K562 (cell line): ENCODE data around the gene PKIB. TPM values are rescaled to one million over a fixed set of nuclear protein-coding genes. Genes with fewer than 3 reads are reported as not detected.

Experiments used
- ATAC-seq: fragments of 200-7000 bp; cut with Tn5 transposase; 3 replicates; pipeline ENCODE4 v1.9.1; 2020; ENCODE audit warnings: moderate library complexity
- BruUV-seq: library from RNA; stranded (reverse); fragments of 400-500 nt; replicated peaks from 2 replicates; lab custom pipeline; 2021; lab: Mats Ljungman, UMichigan
- CTCF ChIA-PET: fragments of 300-600 bp; formaldehyde crosslinking; extraction: SDS; loops from one replicate; lab custom pipeline; 2021; ENCODE audit warnings: low intra/inter-chr PET ratio; lab: Yijun Ruan, JAX
- POLR2A ChIA-PET: fragments of 300-600, 350-650 bp; sonication (Branson Sonifier 250); formaldehyde crosslinking; extraction: SDS; loops from one replicate; lab custom pipeline; 2021; ENCODE audit warnings: antibody characterized with exemption, inconsistent platforms; lab: Yijun Ruan, JAX
- DNase-seq, 4 experiments: peaks; one replicate each; pipeline versions ENCODE4 v3.0.0 to v3.0.0-alpha.2; 2011 to 2018; ENCODE audit warnings: low spot score in 3 of 4, mixed read lengths in 3 of 4; ENCODE audit errors: extremely low read depth in 1 of 4
- FAIRE-seq: peaks from 2 replicates; lab custom pipeline; 2011; peaks lifted over from hg19 to GRCh38; lab: Jason Lieb, UNC
- H2AFZ ChIP-seq: 2 replicates; pipeline ENCODE4 v1.6.0; 2011; ENCODE audit warnings: low read depth, low read length, control low read depth, inconsistent platforms
- H3K27ac ChIP-seq: fragments of 200-600 bp; 3 replicates; pipeline ENCODE4 v1.8.0; 2011; ENCODE audit warnings: low read depth, mild to moderate bottlenecking, control low read depth, inconsistent platforms, low read length, moderate library complexity, mixed read lengths; ENCODE audit errors: extremely low read depth
- H3K27me3 ChIP-seq, 2 experiments: fragments of 300-600 bp in 1 of 2; 2 replicates in 1 of 2; 3 replicates in 1 of 2; pipeline versions ENCODE4 v1.6.0 to v1.8.0; 2011; ENCODE audit warnings: inconsistent platforms in 2 of 2, low read length in 2 of 2, mild to moderate bottlenecking in 1 of 2, mixed read lengths in 1 of 2, moderate library complexity in 1 of 2; ENCODE audit not compliant: control insufficient read depth in 2 of 2, insufficient read depth in 2 of 2
- H3K36me3 ChIP-seq: fragments of 300-600 bp; 3 replicates; pipeline ENCODE4 v1.8.0; 2011; ENCODE audit warnings: mild to moderate bottlenecking, low read length, inconsistent platforms; ENCODE audit not compliant: control insufficient read depth, insufficient read depth
- H3K4me1 ChIP-seq, 2 experiments: fragments of 200-600 bp in 1 of 2; replicated peaks in 1 of 2; 2 replicates in 1 of 2; 3 replicates in 1 of 2; pipeline versions ENCODE4 v1.5.1 to v1.8.0; 2011; ENCODE audit warnings: inconsistent platforms in 2 of 2, low read length in 2 of 2, mild to moderate bottlenecking in 1 of 2, mixed read lengths in 1 of 2, moderate library complexity in 1 of 2; ENCODE audit not compliant: control insufficient read depth in 2 of 2, insufficient read depth in 2 of 2
- H3K4me2 ChIP-seq: 2 replicates; pipeline ENCODE4 v1.6.1; 2011; ENCODE audit warnings: low read length, control low read depth, inconsistent platforms, mixed read lengths; ENCODE audit not compliant: insufficient read depth
- H3K4me3 ChIP-seq: fragments of 200-600 bp; sonication (generic), shearing (Covaris generic); 2 replicates; pipeline ENCODE4 v1.5.1; 2016; ENCODE audit warnings: control low read depth, inconsistent platforms
- H3K79me2 ChIP-seq: fragments of 200-600 bp; 3 replicates; pipeline ENCODE4 v1.8.0; 2011; ENCODE audit warnings: low read length, inconsistent platforms; ENCODE audit not compliant: control insufficient read depth, insufficient read depth
- H3K9ac ChIP-seq, 2 experiments: 2 replicates each; pipeline versions ENCODE4 v1.6.0 to v1.6.1; 2011; ENCODE audit warnings: low read depth in 2 of 2, low read length in 2 of 2, control low read depth in 1 of 2, inconsistent platforms in 1 of 2, mild to moderate bottlenecking in 1 of 2, mixed read lengths in 1 of 2; ENCODE audit not compliant: insufficient read depth in 1 of 2
- H3K9me1 ChIP-seq: one replicate; pipeline ENCODE4 v1.6.0; 2011; ENCODE audit warnings: inconsistent platforms, mild to moderate bottlenecking, low read length, moderate library complexity; ENCODE audit not compliant: control insufficient read depth, insufficient read depth
- H3K9me3 ChIP-seq: replicated peaks from 2 replicates; pipeline ENCODE4 v1.5.1; 2011; ENCODE audit warnings: low read depth, low read length, inconsistent platforms; ENCODE audit not compliant: control insufficient read depth, insufficient read depth
- H4K20me1 ChIP-seq: replicated peaks from 2 replicates; pipeline ENCODE4 v1.6.1; 2011; ENCODE audit warnings: low read length, inconsistent platforms, mixed read lengths; ENCODE audit not compliant: control insufficient read depth, insufficient read depth
- DDX20 ChIP-seq: fragments of 450-650 bp; IDR thresholded peaks from 2 replicates; pipeline ENCODE4 v1.6.1; 2016; ENCODE audit warnings: missing genetic modification characterization, low read depth, mild to moderate bottlenecking, missing compliant biosample characterization, moderate library complexity
- DEAF1 ChIP-seq: fragments of 450-650 bp; formaldehyde crosslinking; IDR thresholded peaks from 2 replicates; pipeline ENCODE4 v1.4.0; 2020; ENCODE audit warnings: mild to moderate bottlenecking, moderate library complexity
- EHMT2 ChIP-seq: fragments of 450-650 bp; IDR thresholded peaks from 2 replicates; pipeline ENCODE4 v1.6.1; 2018; ENCODE audit warnings: antibody characterized with exemption
- FOXP1 ChIP-seq: sonication (generic); formaldehyde crosslinking; IDR thresholded peaks from 2 replicates; pipeline ENCODE4 v1.8.0; 2022; ENCODE audit warnings: mild to moderate bottlenecking, missing genetic modification reagents
- MCM5 ChIP-seq: fragments of 450-650 bp; IDR thresholded peaks from 2 replicates; pipeline ENCODE4 v1.6.1; 2016; ENCODE audit warnings: low read depth
- MLX ChIP-seq, 2 experiments: fragments of 450-650 bp in 1 of 2; sonication (generic) in 1 of 2; formaldehyde crosslinking; conservative IDR thresholded peaks; 2 replicates each; pipeline versions ENCODE4 v1.4.0 to v1.8.1; 2020 to 2022; ENCODE audit warnings: mild to moderate bottlenecking in 1 of 2, missing genetic modification reagents in 1 of 2
- NBN ChIP-seq: fragments of 450-650 bp; IDR thresholded peaks from 2 replicates; pipeline ENCODE4 v1.6.1; 2016; ENCODE audit warnings: low read depth, mild to moderate bottlenecking
- PBX2 ChIP-seq, 2 experiments: IDR thresholded peaks in 1 of 2; conservative IDR thresholded peaks in 1 of 2; 2 replicates each; pipeline ENCODE4 v1.6.1; 2016; ENCODE audit warnings: low read depth in 2 of 2, mild to moderate bottlenecking in 1 of 2, missing compliant biosample characterization in 1 of 2, missing genetic modification characterization in 1 of 2, moderate library complexity in 1 of 2
- RBM34 ChIP-seq: fragments of 200-400 bp; formaldehyde crosslinking; IDR thresholded peaks from 2 replicates; pipeline ENCODE4 v1.6.1; 2018; ENCODE audit warnings: low read length, borderline replicate concordance; ENCODE audit not compliant: insufficient read depth
- SMAD2 ChIP-seq: fragments of 150-350 bp; IDR thresholded peaks from 2 replicates; pipeline ENCODE4 v1.6.1; 2014; ENCODE audit warnings: low read depth, mild to moderate bottlenecking, low read length
- XRCC4 ChIP-seq: IDR thresholded peaks from one replicate; pipeline ENCODE4 v1.6.1; 2011; ENCODE audit not compliant: insufficient read depth, insufficient read length; ENCODE audit errors: extremely low read depth
- ZHX1 ChIP-seq: fragments of 150-350 bp; conservative IDR thresholded peaks from 2 replicates; pipeline ENCODE4 v1.6.1; 2014; ENCODE audit warnings: low read length
- ZNF165 ChIP-seq: fragments of 250-450 bp; sonication (Bioruptor Pico); IDR thresholded peaks from 2 replicates; pipeline ENCODE4 v1.4.0; 2020; ENCODE audit warnings: borderline replicate concordance
- WGBS: fragments of 100-300 bp; shearing (Covaris generic); methylation state at CpG from one replicate; pipeline ENCODE4 v1.1.6; 2016; ENCODE audit warnings: low coverage, mixed read lengths; ENCODE audit not compliant: insufficient coverage; ENCODE audit errors: missing lambda C conversion rate; 5-methylcytosine and 5-hydroxymethylcytosine counted together
- in situ Hi-C: fragments of 300-500 bp; cut with MboI; formaldehyde crosslinking; loops from 4 replicates; pipeline ENCODE4 v1.15.0; 2018; ENCODE audit warnings: inconsistent platforms, mixed read lengths
- intact Hi-C: fragments of 100-400 bp; cut with micrococcal nuclease; formaldehyde crosslinking; loops from 2 replicates; pipeline ENCODE4 v1.14.2; 2022
- polyA plus RNA-seq, 8 experiments: library from polyadenylated mRNA; depleted of rRNA in 4 of 8; stranded (reverse) in 5 of 8; unstranded in 3 of 8; fragments of >200 nt; fragmentation: Nextera tagmentation in 2 of 8; fragmentation: Illumina TruSeq in 1 of 8; extraction: Ambion mirVana in 2 of 8; extraction: Trizol in 1 of 8; gene quantifications; 2 replicates each; pipeline versions ENCODE4 v1.2.1 to v1.2.3, GENCODE V29; 2011 to 2014; ENCODE audit warnings: inconsistent platforms in 1 of 8, missing spikeins in 1 of 8
- total RNA-seq, 7 experiments: library from RNA; depleted of rRNA in 6 of 7; stranded (reverse); fragments of >200 nt in 6 of 7; fragmentation: Illumina TruSeq in 2 of 7; extraction: Trizol in 2 of 7; gene quantifications; 2 replicates each; pipeline versions ENCODE4 v1.2.1 to v1.2.3, GENCODE V29; 2011 to 2021; ENCODE audit warnings: low replicate concordance in 1 of 7

PKIB gene
- total and polyA plus RNA-seq, 9 of the 15 experiments (the other 6 are each of a cell fraction or from before 2014, with no cell fraction given), result 14.8 to 37.5 (median 27.4) TPM

- WGBS, result 10% methylated on average over 7 of the region's 9 CpGs
- Histone ChIP-seq H3K4me1 (no peaks in the 10 kb centered on the region), H3K9me1 (no peaks in the 10 kb centered on the region), H3K9ac (no peak overlapping the region), H2AFZ (no peak overlapping the region), H3K36me3 (no peaks in the 10 kb centered on the region), H3K4me3 (no peak overlapping the region), H3K27ac (no peak overlapping the region), H3K27me3 (no peaks in the 10 kb centered on the region), H3K79me2 (no peaks in the 10 kb centered on the region), H3K9me3 (no peaks in the 10 kb centered on the region), H3K4me2 (no peak overlapping the region), H4K20me1 (no peaks in the 10 kb centered on the region)
- ChIA-PET POLR2A (no interaction called here), CTCF (no interaction called here)
- BruUV-seq, result no TSS peak
- in situ Hi-C loops (no loop called here), intact Hi-C loops (no loop called here)
- no peak for ATAC-seq
- no peak for DNase-seq
- no peak for FAIRE-seq
- no peak for TF ChIP-seq DEAF1 (CRISPR knock-in tag)
- TF ChIP-seq MCM5, result no peak
- TF ChIP-seq XRCC4, result no peak
- no peak for TF ChIP-seq SMAD2
- TF ChIP-seq FOXP1 (CRISPR knock-in tag), result no peak
- TF ChIP-seq ZHX1, result no peak
- TF ChIP-seq NBN, result no peak
- TF ChIP-seq ZNF165, result no peak
- TF ChIP-seq MLX (CRISPR knock-in tag; conservative IDR thresholded peaks at IDR 0.05), result no peak
- no peak for TF ChIP-seq EHMT2
- no peak for TF ChIP-seq RBM34
- no peak for TF ChIP-seq DDX20 (tag)
- TF ChIP-seq PBX2 (CRISPR knock-in tag; IDR thresholded peaks at IDR 0.05; ENCODE audit: low read depth), result no peak
- no peak for TF ChIP-seq PBX2 (tag; conservative IDR thresholded peaks at IDR 0.05; ENCODE audit: low read depth)
Measured at GRCh38 chr6:122755901-122756300, 145.7 kb downstream of the PKIB start.
